Measurements from ENCODE around the gene SUV39H2. TPM values are rescaled to one million over a fixed set of nuclear protein-coding genes. Genes with fewer than 3 reads are reported as not detected.

SUV39H2 gene
- total RNA-seq, 2 donors from 2014 or later = 0.95 to 12.2 TPM

- H3K4me3 ChIP-seq = no peak overlapping the region
- peaks cover 6 to 14% of the 10 kb centered on the region in 2 donors for H3K4me1 ChIP-seq (ENCODE audit: control insufficient read depth in 1 of 2, low read depth in 2 of 2)
- H3K27me3 ChIP-seq (replicated peaks; ENCODE audit: insufficient read depth) = no peaks in the 10 kb centered on the region
Measured at GRCh38 chr10:14884082-14884481, 5.4 kb downstream of the SUV39H2 start.

GRCh38 chr10:14889318-14889717 lies 10.7 kb downstream of the SUV39H2 start:
- H3K27ac ChIP-seq = no peak overlapping the region
- DNase-seq (ENCODE audit: low spot score) (no peak), ATAC-seq (ENCODE audit: insufficient number of reproducible peaks, low FRiP score, low read depth) (no peak)
- H3K4me3 ChIP-seq = no peak overlapping the region
- H3K36me3 ChIP-seq = no peaks in the 10 kb centered on the region
- H3K4me1 ChIP-seq (ENCODE audit: control insufficient read depth in 1 of 2, low read depth in 2 of 2) = no peaks in the 10 kb centered on the region
- no peak for TF ChIP-seq CTCF (IDR thresholded peaks at IDR 0.05)
- no peaks in the 10 kb centered on the region for H3K9me3 ChIP-seq
- no peaks in the 10 kb centered on the region for H3K27me3 ChIP-seq (replicated peaks; ENCODE audit: insufficient read depth)

More at GRCh38 chr10:14884082-14884481, 5.4 kb downstream of the SUV39H2 start:
- ATAC-seq (ENCODE audit: insufficient number of reproducible peaks, low FRiP score, low read depth) (no peak), DNase-seq (ENCODE audit: low spot score) (no peak)
- no peaks in the 10 kb centered on the region for H3K9me3 ChIP-seq
- no peaks in the 10 kb centered on the region for H3K36me3 ChIP-seq
- TF ChIP-seq CTCF (IDR thresholded peaks at IDR 0.05) = no peak
- H3K27ac ChIP-seq = no peak overlapping the region

DNA sequence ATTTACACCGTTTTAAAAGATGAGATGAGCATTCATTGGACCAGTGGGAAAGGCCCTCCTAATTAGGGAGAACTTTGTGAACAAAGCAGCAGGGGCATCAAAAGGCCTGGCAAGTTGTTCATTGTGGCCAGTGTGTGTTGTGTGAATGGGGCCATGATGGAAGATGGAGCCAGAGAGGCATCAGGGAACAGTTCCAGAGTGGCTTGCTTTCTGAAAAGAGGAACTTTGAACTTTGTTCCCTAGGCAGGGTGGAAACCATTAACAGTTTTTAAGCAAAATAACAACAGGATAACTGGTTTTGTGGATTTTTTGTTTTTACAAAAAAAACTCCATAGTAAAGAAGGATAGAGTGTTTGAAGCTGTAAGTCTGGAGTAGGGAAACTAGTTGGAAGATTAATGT lies 12.5 kb downstream of the SUV39H2 start:
- ATAC-seq (ENCODE audit: insufficient number of reproducible peaks, low FRiP score, low read depth) = no peak
- no peak for TF ChIP-seq CTCF (IDR thresholded peaks at IDR 0.05)
- no peaks in the 10 kb centered on the region for H3K9me3 ChIP-seq

GRCh38 chr10:14904316-14904732 lies 25.7 kb downstream of the SUV39H2 start:
- DNase-seq (ENCODE audit: low spot score) (no peak), ATAC-seq (ENCODE audit: insufficient number of reproducible peaks, low FRiP score, low read depth) (no peak)
- Histone ChIP-seq H3K27me3 (replicated peaks; ENCODE audit: insufficient read depth) (no peaks in the 10 kb centered on the region), H3K9me3 (no peaks in the 10 kb centered on the region), H3K36me3 (no peaks in the 10 kb centered on the region), H3K27ac (no peak overlapping the region), H3K4me1 (ENCODE audit: control insufficient read depth in 1 of 2, low read depth in 2 of 2) (no peaks in the 10 kb centered on the region), H3K4me3 (no peak overlapping the region)
- peak; percentile 57 for TF ChIP-seq CTCF (IDR thresholded peaks at IDR 0.05)

More for the DNA sequence above, 12.5 kb downstream of the SUV39H2 start:
- Histone ChIP-seq H3K36me3 (no peaks in the 10 kb centered on the region), H3K4me1 (ENCODE audit: control insufficient read depth in 1 of 2, low read depth in 2 of 2) (no peaks in the 10 kb centered on the region), H3K27me3 (replicated peaks; ENCODE audit: insufficient read depth) (no peaks in the 10 kb centered on the region), H3K4me3 (no peak overlapping the region), H3K27ac (no peak overlapping the region)
- no peak for DNase-seq (ENCODE audit: low spot score)

- Histone ChIP-seq H3K4me3 (no peak overlapping the region), H3K27me3 (replicated peaks; ENCODE audit: insufficient read depth) (no peaks in the 10 kb centered on the region), H3K27ac (no peak overlapping the region), H3K36me3 (no peaks in the 10 kb centered on the region), H3K4me1 (ENCODE audit: control insufficient read depth in 1 of 2, low read depth in 2 of 2) (no peaks in the 10 kb centered on the region), H3K9me3 (no peaks in the 10 kb centered on the region)
- DNase-seq (ENCODE audit: low spot score) (no peak), ATAC-seq (ENCODE audit: insufficient number of reproducible peaks, low FRiP score, low read depth) (no peak)
- no peak for TF ChIP-seq CTCF (IDR thresholded peaks at IDR 0.05)
Measured at GRCh38 chr10:14904864-14905263, 26.2 kb downstream of the SUV39H2 start.

All from thoracic aorta (tissue), 2 donors.